8988T (cell line): ENCODE results near the gene TPRG1.

Experiments used
- DNase-seq: peaks from one replicate; pipeline ENCODE4 v3.0.0; 2011

Gene TPRG1

DNA sequence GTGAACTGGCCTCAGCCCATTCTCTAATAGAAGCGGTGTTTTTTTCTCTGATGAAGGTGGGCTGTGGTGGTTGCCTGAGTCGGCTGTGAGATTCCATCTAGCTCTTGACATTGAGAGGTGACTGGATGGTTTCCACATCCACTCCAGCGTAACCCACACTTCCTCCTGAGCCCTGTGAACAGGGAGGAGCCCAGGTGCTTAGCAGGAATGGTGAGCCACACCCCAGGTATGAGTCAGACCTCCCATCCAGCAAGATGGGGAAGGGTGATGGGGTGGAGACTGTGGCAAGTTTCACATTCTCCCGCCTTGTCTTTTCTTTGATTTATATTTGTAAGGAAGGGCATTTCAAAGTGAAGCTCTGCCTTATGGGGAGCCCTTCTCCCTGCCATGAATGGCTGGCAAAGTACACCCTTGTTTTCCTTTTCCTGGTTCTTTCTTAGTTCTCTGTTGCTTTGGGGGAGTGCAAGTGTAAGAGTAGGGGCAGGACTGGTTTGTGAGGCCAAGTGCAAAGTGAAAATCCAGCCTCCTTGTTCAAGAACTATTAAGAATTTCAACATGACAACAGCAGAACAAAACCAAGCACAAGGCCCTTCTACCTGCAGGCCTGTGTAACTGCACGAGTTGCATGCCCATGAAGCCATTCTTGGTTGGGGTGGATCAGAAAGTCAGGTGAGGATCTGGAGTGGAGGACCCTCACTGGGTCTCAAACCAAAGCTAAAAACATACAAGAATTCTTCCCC is 4.6 kb upstream of the TPRG1 start:
- no peak for DNase-seq

DNA sequence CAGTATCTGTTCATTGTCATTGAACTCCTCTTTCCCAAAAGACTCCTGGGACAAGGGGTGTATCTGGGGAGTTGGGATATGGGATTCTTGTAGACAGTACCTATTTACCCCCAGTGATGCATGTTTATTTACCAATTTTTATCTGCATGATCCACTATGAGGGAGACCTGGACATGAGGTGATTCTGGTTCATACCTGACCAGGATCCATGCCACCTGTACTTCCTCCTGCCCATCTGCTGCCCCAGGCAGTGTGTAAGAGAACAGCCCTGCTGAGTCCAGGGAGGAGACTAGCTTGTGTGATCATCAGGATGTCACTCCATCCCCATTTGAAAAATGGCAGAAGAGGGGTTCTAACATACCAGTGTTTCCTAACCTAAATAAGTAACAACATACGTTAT is 3.1 kb upstream of the TPRG1 start:
- DNase-seq, result no peak

DNA sequence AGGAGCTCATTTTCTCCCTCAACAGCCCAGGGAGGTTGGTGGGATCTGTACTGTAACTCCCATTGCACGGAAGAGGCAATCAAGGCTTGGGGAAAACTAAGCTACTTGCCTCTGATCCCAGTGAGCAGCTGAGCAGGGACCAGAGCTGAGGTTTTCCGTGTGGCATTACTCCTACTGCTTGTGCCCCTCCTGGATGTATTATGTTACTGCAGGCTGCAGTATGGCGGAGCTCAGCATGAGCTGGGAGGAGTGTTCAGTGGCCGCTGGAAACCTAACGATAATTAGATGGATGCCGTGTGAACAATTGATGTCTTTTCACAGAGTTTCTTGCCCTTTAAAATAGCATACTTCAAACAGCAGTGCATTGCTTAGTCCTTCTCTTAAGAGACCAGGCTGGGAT is 2.0 kb upstream of the TPRG1 start:
- no peak for DNase-seq

DNA sequence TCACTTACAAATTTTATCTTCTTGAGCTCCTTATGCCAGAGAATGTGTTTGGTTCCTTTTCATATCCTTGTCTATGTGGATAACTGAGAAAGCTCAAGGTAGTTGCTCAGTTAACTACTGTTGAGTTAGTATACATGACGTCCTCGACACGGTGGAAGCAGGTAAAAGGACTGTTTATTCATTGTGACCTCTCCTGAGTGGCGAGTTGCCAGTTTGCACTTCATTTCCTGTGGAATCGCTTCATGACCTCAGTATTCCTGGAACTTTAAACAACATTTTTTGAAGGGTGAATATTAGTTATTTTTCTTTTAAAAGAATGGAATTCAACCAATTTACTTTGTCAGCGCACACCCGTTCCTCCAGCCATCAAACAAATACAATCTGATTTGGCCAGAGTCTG is 1.2 kb upstream of the TPRG1 start:
- DNase-seq, result no peak

DNA sequence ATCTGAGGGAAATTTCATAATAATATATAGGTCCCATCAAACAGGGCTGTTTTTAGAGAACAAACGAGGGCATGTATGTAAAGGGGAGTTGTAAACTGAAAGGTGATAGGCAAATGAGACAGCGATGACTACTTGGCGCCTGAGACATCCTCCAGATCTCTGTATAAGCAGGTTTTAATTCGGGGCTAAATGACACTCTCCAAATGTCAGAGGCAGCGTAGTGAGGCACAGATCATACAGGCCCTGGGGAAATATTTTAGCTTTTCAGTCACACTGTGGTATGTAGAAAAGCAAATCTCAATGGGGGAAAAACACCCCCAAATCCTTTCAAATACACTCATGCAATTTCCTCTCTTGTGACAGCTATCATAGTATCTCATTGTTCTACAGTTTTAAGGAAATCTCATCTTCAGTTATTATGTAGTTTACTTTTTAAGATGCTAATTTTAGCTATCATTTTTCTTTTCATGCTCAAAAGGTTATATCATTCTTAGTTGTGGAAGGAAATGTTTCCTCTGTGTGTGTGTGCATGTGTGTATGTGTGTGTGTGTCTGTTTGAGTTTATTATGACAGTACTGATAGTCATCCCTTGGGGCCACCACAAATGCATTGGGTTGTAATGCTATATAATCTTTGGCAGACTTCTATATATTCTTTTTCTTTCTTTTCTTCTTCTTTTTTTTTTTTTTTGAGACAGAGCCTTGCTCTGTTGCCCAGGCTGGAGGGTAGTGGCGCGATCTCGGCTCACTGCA is 1.1 kb downstream of the TPRG1 start:
- no peak for DNase-seq

DNA sequence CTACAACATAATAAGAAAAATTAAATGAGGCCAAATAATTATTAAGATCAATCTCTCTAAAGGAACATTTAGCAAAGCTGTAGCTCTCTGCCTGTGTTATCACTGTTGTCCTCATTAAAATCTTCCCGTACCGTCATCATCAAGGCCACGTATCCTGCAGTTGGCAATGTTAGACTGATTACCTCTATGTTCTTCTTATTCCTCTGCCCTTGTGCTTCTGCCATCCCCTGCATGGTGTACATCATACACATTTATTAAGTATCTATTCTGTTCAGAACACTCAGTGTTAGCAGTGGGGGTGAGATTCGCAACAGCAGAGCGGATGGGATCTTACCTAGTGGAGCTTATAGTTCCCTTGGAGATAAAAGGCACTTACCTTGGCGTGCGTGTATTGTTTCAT is 12.8 kb downstream of the TPRG1 start:
- no peak for DNase-seq

DNA sequence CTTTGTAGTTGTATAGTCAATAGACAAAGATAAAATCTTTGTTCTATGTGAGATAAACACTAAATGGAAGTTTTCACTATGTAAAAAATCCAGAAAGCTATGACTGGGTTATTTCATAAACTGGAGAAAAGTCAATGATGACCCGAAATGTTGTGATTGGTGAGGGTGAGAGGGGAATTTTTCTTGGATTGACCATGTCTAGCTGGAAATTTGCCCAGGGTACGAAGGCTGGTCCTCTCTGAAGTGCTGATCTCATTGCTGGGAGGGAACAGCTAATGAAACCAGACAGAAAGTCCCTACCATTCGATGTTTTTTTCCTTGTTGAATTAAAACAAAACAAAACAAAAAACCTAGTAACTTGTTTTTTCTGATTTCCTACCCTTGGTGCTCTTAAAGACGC is 14.3 kb downstream of the TPRG1 start:
- DNase-seq, result no peak

DNA sequence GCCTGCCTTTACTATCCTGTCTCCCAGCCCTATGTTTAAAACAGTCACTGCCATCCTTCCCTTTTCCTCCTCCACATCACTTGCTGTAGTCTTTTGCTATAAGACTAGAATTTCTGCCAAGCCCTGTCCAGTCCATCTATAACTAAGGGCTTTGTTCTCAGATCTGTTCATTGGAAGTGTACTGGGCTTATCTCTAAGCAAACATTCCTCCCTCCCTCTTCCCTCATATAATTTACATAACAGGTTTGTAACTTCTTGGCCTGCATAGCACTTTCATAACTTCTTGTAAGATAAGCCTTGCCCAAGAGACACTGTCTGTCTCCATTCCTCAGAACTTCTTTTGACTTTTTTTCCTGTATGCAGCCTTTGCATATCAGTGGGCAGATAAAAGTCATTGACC is 16.7 kb downstream of the TPRG1 start:
- no peak for DNase-seq

DNA sequence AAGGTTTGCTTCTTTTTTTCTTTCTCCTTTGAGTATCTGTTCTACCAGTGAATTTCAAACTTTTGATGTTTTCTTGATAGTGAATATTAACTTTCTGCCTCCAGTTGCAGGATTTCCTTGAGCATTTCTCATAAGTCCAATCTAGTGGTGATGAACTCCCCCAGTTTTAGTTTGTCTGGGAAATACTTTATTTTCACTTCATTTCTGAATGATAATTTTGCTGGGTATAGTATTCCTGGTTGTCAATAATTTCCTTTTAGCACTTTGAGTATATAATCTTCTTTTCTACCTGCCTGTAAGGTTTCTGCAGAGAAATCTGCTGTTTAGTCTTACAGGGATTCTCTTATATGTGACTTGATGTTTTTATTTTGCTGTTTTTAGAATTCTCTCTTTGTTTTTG is 21.0 kb downstream of the TPRG1 start:
- DNase-seq, result no peak

DNA sequence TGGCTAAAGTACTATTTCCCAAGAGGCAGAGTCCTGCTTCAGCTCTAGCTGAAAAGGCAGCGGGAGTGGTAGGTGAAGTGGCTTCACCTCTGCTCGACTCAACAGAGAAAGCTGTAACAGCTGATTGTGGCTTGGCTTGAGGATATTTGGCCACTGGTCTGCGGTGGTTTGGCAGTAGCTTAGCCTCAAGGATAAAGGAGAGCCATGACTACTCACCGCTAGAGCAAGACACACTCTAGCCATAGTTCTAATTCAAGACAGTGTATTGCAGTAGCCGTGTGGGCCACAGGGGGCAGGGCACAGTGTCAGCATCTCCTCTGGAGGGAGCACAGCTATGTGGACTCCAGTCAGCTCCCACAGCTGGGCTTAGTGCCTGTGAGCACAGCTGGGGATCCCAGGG is 23.5 kb downstream of the TPRG1 start:
- DNase-seq, result no peak

DNA sequence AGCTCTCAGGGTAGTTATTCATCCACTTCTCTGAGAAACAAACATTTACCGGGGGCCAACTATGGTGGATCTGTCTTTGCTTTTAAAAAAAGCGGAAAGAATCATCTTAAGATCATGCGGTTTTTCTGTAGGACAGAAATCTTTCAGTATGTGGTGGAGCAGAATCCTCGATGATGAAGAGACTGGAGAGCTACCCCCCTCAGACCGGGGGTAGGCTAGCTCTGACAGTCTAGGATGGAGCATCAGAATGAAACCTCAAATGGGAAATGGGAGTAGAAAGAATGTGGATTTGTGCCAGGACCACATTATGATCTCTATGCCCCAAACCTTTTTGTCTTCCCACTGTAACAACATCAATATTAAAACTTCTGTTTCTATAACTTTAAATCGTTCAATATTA is 30.3 kb downstream of the TPRG1 start:
- DNase-seq, result no peak

DNA sequence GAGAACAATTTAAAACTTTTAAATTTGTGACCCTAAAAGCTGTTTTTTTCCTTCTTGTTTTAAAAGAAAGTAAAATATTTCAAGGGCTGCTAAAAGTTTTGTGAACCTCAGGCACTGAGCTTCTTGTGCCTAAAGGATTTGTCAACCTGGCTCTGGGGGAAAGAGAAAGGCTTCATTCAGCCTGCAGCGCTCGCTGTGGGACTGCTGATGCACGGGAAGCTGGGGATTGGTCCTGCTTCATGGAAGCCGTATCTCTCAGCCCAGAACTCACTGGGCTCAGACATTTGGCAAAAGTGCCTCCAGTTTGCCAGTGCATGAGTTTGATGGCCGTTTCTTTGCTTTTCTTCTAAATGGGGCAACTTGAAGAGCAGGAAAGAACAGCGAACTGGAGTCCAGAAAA is 30.8 kb downstream of the TPRG1 start:
- DNase-seq, result no peak

DNA sequence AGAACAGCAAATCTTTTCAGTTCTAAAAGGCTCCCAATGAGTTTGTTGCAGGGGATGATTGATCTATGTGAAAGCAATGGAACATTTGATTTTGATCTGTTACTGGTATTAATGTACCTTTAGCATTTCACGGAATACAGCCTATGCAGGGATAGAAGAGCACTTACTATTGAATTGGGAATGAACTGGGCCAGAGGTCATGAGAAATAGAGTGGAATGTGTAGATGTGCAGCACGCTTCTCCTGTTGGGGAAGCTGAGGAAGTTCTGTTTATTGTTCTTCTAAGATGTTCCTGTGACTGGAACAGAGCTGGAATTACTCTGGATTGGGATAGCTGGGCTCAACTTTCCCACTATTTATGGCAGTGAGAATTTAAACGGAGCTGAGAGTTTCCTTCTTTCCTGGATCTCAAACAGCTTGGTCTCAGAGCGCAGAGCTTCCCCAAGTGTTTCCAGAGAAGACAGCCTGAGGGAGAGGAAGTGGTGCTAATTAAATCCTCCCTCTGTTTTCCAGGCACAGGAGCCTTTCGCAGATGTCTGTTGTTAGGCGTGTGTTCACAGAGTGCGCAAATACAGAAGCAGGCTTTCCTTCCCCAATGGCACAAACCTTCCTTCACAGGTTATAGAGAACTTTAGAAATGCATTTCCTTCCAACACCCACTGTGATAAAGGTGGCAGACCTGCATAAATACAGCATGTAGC is 32.5 kb downstream of the TPRG1 start:
- no peak for DNase-seq

DNA sequence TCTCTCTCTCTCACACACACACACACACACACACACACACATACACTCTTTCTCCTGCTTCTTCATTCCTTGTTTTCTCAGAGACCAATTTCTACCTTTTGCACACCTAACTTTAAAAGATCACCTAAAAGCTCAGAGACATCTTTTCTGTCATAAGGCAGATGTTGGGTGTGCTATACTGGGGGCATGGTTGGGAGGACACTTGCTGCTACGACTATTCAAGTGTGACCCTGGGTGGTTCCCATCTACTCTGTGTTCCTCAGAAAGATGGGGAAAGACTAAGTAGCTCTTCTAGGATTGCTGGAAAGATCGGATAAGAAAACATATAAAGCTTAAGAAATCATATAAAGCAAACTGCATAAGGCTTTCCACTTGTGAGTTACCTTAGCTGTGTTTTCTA is 33.2 kb downstream of the TPRG1 start:
- no peak for DNase-seq

DNA sequence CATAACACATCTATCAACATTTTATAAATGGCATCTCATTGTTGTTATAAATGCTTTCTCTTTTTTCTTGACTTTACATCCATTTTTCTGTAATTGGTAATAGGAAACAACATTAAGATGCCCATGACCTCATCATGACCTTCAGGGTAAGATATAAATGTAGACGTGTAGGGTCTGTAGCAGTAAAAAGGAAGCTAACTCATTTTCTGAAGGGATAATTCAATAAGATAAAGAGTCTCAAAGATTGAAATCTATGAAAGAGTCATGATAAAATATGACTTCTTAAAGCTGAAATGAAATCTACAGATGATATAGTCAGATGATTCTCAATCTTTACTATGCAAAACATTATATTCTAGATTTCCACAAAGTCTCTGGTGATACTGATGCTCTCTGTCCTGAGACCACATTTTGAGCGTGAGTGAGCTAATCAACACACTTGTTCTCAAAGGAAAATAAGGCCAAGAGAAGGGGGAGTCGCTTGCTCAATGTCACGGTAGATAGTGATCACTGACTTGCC is 38.5 kb downstream of the TPRG1 start:
- no peak for DNase-seq

DNA sequence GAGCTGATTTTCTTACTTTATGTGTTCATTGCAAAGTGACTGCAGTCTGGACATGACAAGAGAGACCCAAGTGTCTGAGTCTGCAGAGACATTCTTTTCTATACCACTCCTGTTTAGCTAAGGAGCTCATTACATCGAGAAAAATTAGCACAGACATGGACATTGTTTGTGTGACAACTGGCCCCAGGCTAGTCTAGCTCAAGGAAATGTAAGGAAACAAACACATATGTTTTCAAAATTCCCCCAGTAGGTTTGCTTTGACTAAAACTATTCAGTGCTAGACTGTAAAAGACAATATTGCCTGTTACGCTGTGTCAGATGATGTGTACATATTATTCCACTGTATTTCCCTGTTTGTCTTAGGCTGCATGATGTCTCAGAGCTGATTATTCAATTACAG is 40.9 kb downstream of the TPRG1 start:
- DNase-seq, result no peak

DNA sequence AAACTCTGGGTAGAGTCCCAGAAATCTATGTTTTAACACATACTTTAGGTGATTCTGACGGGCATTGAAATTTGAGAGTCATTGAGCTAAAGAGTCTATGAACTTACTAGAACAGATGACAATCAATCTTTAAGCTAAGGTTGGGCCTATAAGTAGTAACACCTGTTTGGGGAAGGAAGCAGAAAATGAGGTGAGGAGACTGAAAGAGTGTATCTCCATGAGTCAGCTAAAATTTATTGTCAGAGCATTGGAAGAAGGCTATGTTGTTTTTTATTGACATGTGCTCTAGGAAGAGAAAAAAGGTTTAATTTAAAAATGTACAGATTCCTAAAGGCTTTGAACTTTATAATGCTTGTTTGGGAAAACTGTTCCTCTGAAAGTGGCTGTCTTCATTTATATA is 42.9 kb downstream of the TPRG1 start:
- no peak for DNase-seq

DNA sequence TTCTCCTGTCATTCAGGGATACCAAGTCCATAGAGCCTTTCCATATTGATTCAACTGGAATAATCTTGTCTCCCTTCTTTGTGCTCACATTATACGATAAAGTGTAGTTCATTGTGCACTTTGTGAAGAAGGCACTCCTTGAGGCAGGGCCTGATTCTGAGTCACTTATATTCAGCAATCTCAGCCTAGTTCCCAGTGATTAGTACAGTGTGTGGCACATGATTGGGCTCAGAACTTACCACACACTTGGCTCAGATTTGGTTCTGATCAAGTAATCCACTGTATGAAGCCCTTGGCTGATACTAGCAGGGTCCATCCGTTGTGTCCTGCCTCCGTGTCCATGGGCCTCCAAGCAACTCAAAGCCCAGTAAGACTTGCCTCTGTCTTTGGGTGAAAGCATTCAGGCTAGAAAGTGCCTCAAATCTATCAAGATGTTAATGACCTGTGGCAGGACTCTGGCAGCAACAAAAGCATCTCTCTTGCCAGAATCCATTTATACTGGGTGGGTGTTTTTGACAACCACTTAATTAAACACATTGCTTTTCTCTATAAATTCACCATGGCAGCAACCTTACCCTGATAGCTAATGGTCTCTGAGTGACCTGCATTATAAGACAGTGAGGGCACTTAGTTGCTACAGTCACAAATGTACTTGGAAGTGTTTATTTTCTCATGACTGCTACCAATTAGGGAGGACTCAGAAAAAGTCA is 51.3 kb downstream of the TPRG1 start:
- DNase-seq, result no peak

DNA sequence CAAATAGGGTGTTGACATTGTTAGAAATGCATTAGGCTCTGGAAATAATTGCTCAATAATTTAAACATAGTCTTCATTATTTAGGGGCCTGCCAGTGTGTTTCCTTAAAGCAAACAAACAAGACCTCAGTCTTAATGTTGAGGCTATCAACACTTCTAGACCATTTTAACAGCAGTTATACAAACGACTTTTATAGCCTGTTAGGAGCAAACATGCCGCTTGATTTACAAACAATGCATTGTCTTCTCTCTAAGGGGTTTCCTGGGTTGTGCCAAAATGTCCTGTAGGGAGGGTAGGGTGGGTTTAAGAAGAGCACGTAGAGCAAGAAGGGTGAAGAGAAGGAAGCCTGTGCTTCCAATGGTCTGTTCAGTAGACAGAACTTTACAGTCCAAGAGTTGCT is 53.7 kb downstream of the TPRG1 start:
- DNase-seq, result no peak

DNA sequence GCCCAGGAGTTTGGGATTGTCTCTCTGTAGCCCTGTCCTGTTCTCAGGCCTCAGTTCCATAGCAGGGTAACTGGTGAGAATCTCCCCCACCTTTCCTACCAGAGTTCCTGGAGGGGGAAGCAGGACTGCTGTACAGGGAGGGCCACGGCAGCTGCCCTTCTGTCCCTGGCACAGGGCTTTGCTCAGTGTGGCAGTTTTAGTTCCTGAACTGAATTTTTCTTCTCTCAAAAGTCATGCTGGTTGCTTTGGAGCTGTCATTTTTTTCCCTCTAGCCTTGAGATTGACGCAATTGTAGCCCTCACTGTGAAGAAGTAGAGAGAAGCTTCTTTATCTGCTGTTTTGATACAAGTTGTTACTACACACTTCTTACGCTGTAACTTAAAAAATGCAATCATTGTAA is 55.5 kb downstream of the TPRG1 start:
- DNase-seq, result no peak

DNA sequence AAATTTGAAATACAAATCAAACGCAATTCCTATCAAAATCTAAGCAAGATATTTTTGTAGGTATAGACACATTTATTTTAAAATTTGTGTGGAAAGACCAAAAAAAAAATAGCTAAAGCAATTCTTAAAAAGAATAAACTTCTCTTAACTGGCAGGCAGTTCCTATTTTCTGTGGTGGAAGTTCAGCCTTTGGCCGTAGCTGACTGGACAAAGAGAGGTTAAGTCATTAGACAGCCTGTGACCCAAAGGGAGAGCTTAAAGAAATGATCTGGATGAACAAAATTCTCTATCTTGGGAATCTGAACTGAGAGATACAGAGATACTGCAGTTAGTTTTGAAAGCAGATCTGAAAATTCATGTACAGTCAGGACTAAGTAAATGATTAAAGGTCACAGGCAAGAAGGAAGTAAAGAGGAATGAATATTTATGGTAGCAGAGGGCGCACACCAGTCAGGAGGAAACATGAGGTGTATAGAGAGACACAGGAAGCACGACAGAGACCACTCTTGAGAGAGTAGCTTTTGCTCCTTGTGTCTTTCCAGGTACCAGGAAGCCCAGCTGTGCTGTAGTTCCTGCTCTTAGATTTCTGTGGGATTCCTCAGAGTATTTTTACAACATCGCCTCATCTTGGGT is 57.5 kb downstream of the TPRG1 start:
- DNase-seq, result no peak

DNA sequence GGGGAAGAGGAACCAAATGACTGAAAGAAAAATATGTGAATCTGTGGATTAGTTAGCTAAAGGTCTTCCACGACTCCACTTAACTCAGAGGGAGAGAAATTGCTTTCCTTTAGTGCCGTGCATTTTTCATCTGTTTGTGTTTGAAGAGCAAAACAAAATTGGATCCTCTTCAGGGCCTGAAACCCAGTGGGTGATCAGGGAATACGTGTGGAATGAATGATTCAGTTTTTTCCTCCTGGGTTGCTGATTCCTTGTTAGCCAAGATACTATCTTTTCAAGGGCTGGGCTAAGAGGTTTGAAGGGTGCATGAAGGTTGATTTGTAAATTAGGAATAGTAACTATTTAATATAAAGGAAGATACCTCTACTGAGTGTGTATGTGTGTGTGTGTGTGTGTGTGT is 61.0 kb downstream of the TPRG1 start:
- no peak for DNase-seq
